Measurements from ENCODE around the gene CCDC170.
"Not testable (repeated sequence)": the region's sequence is repeated elsewhere in the genome, so short reads cannot be mapped to it uniquely, and the experiment has no call there.

CCDC170 gene

GRCh38 chr6:151506761-151507160, 12.9 kb downstream of the CCDC170 start:
- H3K4me3 ChIP-seq (ENCODE audit: low read length): no peak overlapping the region
- no peak for TF ChIP-seq CTCF (conservative IDR thresholded peaks at IDR 0.05; ENCODE audit: low read depth, low read length)
- DNase-seq (ENCODE audit: low read depth): no peak

- TF ChIP-seq CTCF (conservative IDR thresholded peaks at IDR 0.05; ENCODE audit: low read depth, low read length): no peak
- no peak overlapping the region for H3K4me3 ChIP-seq (ENCODE audit: low read length)
- no peak for DNase-seq (ENCODE audit: low read depth)
These were observed 15.2 kb downstream of the CCDC170 start for GRCh38 chr6:151509048-151509447.

GRCh38 chr6:151512481-151512880, 18.7 kb downstream of the CCDC170 start:
- TF ChIP-seq CTCF (conservative IDR thresholded peaks at IDR 0.05; ENCODE audit: low read depth, low read length): no peak
- DNase-seq (ENCODE audit: low read depth): no peak
- no peak overlapping the region for H3K4me3 ChIP-seq (ENCODE audit: low read length)

- no peak for TF ChIP-seq CTCF (conservative IDR thresholded peaks at IDR 0.05; ENCODE audit: low read depth, low read length)
- H3K4me3 ChIP-seq (ENCODE audit: low read length): no peak overlapping the region
- no peak for DNase-seq (ENCODE audit: low read depth)
These were observed 20.3 kb downstream of the CCDC170 start for GRCh38 chr6:151514000-151514730.

- not testable (repeated sequence) for H3K4me3 ChIP-seq (ENCODE audit: low read length); DNase-seq (ENCODE audit: low read depth)
These were observed 25.2 kb downstream of the CCDC170 start for GRCh38 chr6:151518992-151519391.

GRCh38 chr6:151523034-151523433, 29.2 kb downstream of the CCDC170 start:
- TF ChIP-seq CTCF (conservative IDR thresholded peaks at IDR 0.05; ENCODE audit: low read depth, low read length): no peak

GRCh38 chr6:151524059-151524458, 30.2 kb downstream of the CCDC170 start:
- no peak for DNase-seq (ENCODE audit: low read depth)
- no peak for TF ChIP-seq CTCF (conservative IDR thresholded peaks at IDR 0.05; ENCODE audit: low read depth, low read length)

More at GRCh38 chr6:151523034-151523433, 29.2 kb downstream of the CCDC170 start:
- no peak overlapping the region for H3K4me3 ChIP-seq (ENCODE audit: low read length)
- no peak for DNase-seq (ENCODE audit: low read depth)

More at GRCh38 chr6:151524059-151524458, 30.2 kb downstream of the CCDC170 start:
- H3K4me3 ChIP-seq (ENCODE audit: low read length): no peak overlapping the region
